HepG2 (cell line): ENCODE data around the gene MVB12A. TPM values are rescaled to one million over a fixed set of nuclear protein-coding genes. Genes with fewer than 3 reads are reported as not detected.

Experiments
- ATRX ChIP-seq: sonication (generic); formaldehyde crosslinking; IDR thresholded peaks from 2 replicates; pipeline ENCODE4 v1.4.0; 2020; ENCODE audit warnings: missing genetic modification reagents, borderline replicate concordance
- ETV6 ChIP-seq: sonication (generic); formaldehyde crosslinking; conservative IDR thresholded peaks from 2 replicates; pipeline ENCODE4 v1.4.0; 2020; ENCODE audit warnings: missing genetic modification reagents
- KDM3A ChIP-seq: IDR thresholded peaks from 2 replicates; pipeline ENCODE4 v1.6.1; 2018; ENCODE audit warnings: low read depth, missing compliant biosample characterization
- RXRA ChIP-seq: sonication (generic); formaldehyde crosslinking; IDR thresholded peaks from 2 replicates; pipeline ENCODE4 v1.5.1; 2020; ENCODE audit warnings: missing genetic modification reagents
- SSRP1 ChIP-seq: IDR thresholded peaks from 2 replicates; pipeline ENCODE4 v1.6.1; 2016; ENCODE audit warnings: control low read depth
- ZBTB38 ChIP-seq: sonication (generic); formaldehyde crosslinking; IDR thresholded peaks from 2 replicates; pipeline ENCODE4 v1.5.1; 2020; ENCODE audit warnings: mild to moderate bottlenecking, missing genetic modification reagents
- ZNF557 ChIP-seq: sonication (generic); formaldehyde crosslinking; IDR thresholded peaks from 2 replicates; pipeline ENCODE4 v1.4.0; 2020; ENCODE audit warnings: missing genetic modification reagents
- ZNF83 ChIP-seq: sonication (generic); formaldehyde crosslinking; IDR thresholded peaks from 2 replicates; pipeline ENCODE4 v1.4.0; 2020; ENCODE audit warnings: missing genetic modification reagents, mild to moderate bottlenecking, borderline replicate concordance
- ZSCAN21 ChIP-seq: sonication (generic); formaldehyde crosslinking; IDR thresholded peaks from 2 replicates; pipeline ENCODE4 v1.8.0; 2022; ENCODE audit warnings: mild to moderate bottlenecking, missing genetic modification reagents, moderate library complexity, borderline replicate concordance
- polyA plus RNA-seq, 8 experiments: library from polyadenylated mRNA; depleted of rRNA in 3 of 8; stranded (reverse) in 7 of 8; unstranded in 1 of 8; fragments of >200 nt; fragmentation: Illumina TruSeq in 4 of 8; extraction: Trizol in 4 of 8; gene quantifications; 2 replicates each; pipeline versions ENCODE4 v1.2.1 to v1.2.3, GENCODE V29; 2011 to 2016; ENCODE audit warnings: low read depth in 4 of 8, missing spikeins in 1 of 8, mixed read lengths in 1 of 8; ENCODE audit not compliant: insufficient read depth in 1 of 8
- total RNA-seq, 5 experiments: library from RNA; depleted of rRNA; stranded (reverse); fragments of >200 nt; fragmentation: Illumina TruSeq; extraction: Trizol; gene quantifications; 2 replicates each; pipeline ENCODE4 v1.2.3, GENCODE V29; 2016; ENCODE audit warnings: low read depth in 1 of 5
- TF ChIP-seq, protein P1 (sequence below): sonication (generic); formaldehyde crosslinking; IDR thresholded peaks from 2 replicates; pipeline ENCODE4 v1.4.0; 2020; ENCODE audit warnings: missing genetic modification reagents, mild to moderate bottlenecking, borderline replicate concordance
- TF ChIP-seq, protein P2 (sequence below): sonication (generic); formaldehyde crosslinking; IDR thresholded peaks from 2 replicates; pipeline ENCODE4 v1.4.0; 2020; ENCODE audit warnings: mild to moderate bottlenecking, missing genetic modification reagents
- TF ChIP-seq, protein P3 (sequence below): sonication (generic); formaldehyde crosslinking; conservative IDR thresholded peaks from 2 replicates; pipeline ENCODE4 v1.5.0; 2020; ENCODE audit warnings: missing genetic modification reagents
- TF ChIP-seq, protein P4 (sequence below): sonication (generic); formaldehyde crosslinking; conservative IDR thresholded peaks from 2 replicates; pipeline ENCODE4 v1.8.0; 2022; ENCODE audit warnings: low read depth, missing genetic modification reagents
- TF ChIP-seq, protein P5 (sequence below): sonication (generic); formaldehyde crosslinking; IDR thresholded peaks from 2 replicates; pipeline ENCODE4 v1.8.0; 2023; ENCODE audit warnings: mild to moderate bottlenecking, missing genetic modification reagents

MVB12A gene
- total and polyA plus RNA-seq, 2 of the 13 experiments (the other 11 are each of a cell fraction or from before 2014, with no cell fraction given) = 35.7 to 36.1 TPM

DNA sequence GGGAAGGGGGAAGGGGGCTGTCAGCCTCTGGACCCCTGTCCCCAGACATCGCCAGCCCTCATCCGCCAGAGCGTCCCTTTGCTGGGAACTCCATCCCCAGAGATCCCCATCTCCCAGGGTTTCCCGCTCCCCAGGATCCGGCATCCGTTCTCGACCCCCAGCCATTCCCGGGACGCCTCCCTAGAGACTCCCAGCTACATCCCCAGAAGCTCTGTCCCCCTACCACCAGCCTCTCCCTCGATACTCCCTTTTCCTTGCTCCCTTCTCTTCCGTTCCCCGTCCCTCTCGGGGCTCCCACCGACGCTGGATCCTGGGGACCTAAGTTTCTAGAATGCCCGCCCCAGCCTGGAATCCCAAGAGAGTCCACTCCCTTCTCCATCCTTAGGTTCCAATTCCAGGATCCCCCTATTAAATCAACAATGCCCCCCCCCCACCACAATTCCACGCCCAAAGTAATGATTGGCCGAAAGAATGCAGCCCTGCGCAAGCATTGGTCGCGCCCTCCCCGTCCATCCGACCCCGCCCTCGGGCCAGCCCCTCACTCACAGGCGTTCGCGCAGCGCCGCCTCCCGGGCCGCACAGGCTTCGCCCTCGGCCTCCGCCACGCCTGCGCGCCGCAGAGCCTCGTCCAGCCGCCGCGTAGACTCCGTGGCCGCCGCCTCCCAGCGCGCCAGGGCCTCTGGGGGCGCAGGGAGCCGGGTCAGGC is 29.0 kb upstream of the MVB12A start (continued):
- TF ChIP-seq ETV6 (CRISPR knock-in tag) (no peak), ZNF557 (0 out of 2 replicates have a peak, but pooled peaks have one; percentile 29), KDM3A (CRISPR knock-in tag) (no peak), ZNF83 (CRISPR knock-in tag) (no peak), SSRP1 (no peak), ZBTB38 (CRISPR knock-in tag) (peak; percentile 58), RXRA (0 out of 2 replicates have a peak, but pooled peaks have one; percentile 12), ATRX (CRISPR knock-in tag) (no peak), ZSCAN21 (CRISPR knock-in tag) (peak; percentile 59; the same call in 1 of the 2 replicates)
- TF ChIP-seq, protein P1, sequence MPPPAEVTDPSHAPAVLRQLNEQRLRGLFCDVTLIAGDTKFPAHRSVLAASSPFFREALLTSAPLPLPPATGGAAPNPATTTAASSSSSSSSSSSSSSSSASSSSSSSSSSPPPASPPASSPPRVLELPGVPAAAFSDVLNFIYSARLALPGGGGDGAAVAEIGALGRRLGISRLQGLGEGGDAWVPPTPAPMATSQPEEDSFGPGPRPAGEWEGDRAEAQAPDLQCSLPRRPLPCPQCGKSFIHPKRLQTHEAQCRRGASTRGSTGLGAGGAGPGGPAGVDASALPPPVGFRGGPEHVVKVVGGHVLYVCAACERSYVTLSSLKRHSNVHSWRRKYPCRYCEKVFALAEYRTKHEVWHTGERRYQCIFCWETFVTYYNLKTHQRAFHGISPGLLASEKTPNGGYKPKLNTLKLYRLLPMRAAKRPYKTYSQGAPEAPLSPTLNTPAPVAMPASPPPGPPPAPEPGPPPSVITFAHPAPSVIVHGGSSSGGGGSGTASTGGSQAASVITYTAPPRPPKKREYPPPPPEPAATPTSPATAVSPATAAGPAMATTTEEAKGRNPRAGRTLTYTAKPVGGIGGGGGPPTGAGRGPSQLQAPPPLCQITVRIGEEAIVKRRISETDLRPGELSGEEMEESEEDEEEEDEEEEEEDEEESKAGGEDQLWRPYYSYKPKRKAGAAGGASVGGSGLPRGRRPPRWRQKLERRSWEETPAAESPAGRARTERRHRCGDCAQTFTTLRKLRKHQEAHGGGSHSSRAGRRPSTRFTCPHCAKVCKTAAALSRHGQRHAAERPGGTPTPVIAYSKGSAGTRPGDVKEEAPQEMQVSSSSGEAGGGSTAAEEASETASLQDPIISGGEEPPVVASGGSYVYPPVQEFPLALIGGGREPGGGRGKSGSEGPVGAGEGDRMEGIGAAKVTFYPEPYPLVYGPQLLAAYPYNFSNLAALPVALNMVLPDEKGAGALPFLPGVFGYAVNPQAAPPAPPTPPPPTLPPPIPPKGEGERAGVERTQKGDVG = no peak
- TF ChIP-seq, protein P2, sequence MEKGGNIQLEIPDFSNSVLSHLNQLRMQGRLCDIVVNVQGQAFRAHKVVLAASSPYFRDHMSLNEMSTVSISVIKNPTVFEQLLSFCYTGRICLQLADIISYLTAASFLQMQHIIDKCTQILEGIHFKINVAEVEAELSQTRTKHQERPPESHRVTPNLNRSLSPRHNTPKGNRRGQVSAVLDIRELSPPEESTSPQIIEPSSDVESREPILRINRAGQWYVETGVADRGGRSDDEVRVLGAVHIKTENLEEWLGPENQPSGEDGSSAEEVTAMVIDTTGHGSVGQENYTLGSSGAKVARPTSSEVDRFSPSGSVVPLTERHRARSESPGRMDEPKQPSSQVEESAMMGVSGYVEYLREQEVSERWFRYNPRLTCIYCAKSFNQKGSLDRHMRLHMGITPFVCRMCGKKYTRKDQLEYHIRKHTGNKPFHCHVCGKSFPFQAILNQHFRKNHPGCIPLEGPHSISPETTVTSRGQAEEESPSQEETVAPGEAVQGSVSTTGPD = no peak
- TF ChIP-seq, protein P3, sequence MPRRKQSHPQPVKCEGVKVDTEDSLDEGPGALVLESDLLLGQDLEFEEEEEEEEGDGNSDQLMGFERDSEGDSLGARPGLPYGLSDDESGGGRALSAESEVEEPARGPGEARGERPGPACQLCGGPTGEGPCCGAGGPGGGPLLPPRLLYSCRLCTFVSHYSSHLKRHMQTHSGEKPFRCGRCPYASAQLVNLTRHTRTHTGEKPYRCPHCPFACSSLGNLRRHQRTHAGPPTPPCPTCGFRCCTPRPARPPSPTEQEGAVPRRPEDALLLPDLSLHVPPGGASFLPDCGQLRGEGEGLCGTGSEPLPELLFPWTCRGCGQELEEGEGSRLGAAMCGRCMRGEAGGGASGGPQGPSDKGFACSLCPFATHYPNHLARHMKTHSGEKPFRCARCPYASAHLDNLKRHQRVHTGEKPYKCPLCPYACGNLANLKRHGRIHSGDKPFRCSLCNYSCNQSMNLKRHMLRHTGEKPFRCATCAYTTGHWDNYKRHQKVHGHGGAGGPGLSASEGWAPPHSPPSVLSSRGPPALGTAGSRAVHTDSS (CRISPR knock-in tag) = no peak
- TF ChIP-seq, protein P4, sequence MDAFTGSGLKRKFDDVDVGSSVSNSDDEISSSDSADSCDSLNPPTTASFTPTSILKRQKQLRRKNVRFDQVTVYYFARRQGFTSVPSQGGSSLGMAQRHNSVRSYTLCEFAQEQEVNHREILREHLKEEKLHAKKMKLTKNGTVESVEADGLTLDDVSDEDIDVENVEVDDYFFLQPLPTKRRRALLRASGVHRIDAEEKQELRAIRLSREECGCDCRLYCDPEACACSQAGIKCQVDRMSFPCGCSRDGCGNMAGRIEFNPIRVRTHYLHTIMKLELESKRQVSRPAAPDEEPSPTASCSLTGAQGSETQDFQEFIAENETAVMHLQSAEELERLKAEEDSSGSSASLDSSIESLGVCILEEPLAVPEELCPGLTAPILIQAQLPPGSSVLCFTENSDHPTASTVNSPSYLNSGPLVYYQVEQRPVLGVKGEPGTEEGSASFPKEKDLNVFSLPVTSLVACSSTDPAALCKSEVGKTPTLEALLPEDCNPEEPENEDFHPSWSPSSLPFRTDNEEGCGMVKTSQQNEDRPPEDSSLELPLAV (CRISPR knock-in tag) = no peak
- TF ChIP-seq, protein P5, sequence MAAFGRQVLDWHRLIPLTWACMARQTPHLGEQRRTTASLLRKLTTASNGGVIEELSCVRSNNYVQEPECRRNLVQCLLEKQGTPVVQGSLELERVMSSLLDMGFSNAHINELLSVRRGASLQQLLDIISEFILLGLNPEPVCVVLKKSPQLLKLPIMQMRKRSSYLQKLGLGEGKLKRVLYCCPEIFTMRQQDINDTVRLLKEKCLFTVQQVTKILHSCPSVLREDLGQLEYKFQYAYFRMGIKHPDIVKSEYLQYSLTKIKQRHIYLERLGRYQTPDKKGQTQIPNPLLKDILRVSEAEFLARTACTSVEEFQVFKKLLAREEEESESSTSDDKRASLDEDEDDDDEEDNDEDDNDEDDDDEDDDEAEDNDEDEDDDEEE (CRISPR knock-in tag) = no peak
